Left renal pelvis (tissue), 4 donors: ENCODE results near the gene PRDX3. TPM values are rescaled to one million over a fixed set of nuclear protein-coding genes. Genes with fewer than 3 reads are reported as not detected.
A peak's percentile ranks its signal among the peaks of the same experiment; 100 is the strongest.
"Not testable (repeated sequence)": the region's sequence is repeated elsewhere in the genome, so short reads cannot be mapped to it uniquely, and the experiment has no call there.

Experiments used
- DNase-seq, 4 donors: peaks; one replicate each; pipeline ENCODE4 v3.0.0-alpha.2; 2013; ENCODE audit warnings: low read depth in 4 of 4, low spot score in 3 of 4
- polyA plus RNA-seq, 4 donors: library from polyadenylated mRNA; unstranded; fragments of 120-200 nt; gene quantifications; one replicate each; pipeline ENCODE4 v1.2.1, GENCODE V29; 2013; ENCODE audit not compliant: insufficient read length in 4 of 4

PRDX3 gene
- polyA plus RNA-seq, 4 donors = 166 to 290 (median 276) TPM

DNA sequence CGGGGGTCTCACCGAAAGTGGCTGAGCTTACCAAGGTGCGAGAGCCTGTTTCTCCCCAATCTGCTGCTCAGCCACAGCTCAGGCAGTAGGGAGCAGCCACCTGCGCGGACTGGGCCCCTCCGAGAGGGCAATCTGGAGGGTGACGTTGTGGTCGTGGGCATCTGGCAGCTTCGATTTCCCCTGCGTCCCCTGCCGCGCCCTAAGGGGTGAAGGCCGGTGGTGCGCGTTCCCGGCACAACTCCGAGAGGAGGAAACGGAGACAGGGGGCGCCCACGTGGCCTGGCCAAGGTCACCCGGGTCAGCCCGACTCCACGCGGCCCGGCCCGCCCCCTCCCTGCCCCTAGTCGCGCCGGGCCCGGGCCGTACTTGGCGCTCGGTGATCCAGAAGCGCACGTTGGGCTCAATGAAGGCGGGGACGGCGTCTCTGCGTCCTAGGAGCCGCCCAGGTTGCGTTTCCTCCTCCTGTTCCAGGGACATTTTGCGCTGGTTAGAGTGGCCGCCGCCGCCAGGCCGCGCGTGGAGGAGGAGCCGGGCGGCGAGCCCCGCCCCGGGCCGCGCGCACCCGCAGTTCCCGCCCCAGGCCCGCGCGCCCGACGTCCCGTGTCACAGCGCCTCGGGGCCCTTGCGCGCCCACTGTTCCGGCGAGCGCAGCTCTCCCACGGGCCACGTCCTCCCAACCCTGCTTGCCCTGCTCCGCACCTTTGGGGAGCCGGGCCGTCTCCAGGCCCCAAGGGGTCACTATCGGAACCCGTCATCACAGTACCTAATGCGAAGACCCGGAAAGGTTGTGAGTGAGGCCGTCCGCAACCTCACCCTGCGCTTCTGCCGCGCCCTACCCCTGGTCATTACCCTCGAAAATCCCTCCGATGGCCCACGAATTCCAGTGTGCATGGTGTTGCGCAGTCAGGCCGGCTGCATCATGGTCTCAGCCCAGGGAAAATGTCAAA lies 13.2 kb downstream of the PRDX3 start, which contains the start of gene SFXN4:
Gene SFXN4, minus strand, starts transcription at position 544 of the 947 bp plus-strand sequence. Its CDS starts 67 bp downstream, at position 477.
- peak in 3 of 4 donors; percentile 19 to 52 (median 51) for DNase-seq

DNA sequence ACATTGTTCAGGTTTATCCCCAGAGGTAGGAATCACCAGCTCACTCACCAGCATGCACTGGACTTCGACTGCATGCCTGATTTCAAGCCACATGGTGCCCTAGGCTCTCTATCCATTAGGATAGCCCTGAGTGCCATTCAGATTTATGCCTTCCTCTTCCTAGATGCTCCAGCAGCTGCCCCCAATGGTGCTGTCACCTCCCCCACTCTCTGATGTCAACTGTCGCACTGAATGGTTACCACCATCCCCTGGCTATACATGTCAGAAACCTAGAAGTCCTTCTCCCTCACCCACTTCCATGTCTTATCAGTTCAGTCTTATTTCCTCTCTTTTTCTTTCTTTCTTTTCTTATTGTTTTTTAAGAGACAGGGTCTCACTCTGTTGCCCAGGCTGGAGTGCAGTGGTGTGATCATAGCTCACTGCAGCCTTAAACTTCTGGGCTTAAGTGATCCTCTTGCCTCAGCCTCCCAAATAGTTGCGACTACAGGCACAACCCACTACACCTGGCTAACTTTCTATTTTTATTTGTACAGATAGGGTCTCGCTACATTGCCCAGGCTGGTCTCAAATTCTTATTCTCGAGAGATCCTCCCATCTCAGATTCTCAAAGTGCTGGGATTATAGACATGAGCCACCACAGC lies 16.0 kb downstream of the PRDX3 start:
- no peak for DNase-seq

DNA sequence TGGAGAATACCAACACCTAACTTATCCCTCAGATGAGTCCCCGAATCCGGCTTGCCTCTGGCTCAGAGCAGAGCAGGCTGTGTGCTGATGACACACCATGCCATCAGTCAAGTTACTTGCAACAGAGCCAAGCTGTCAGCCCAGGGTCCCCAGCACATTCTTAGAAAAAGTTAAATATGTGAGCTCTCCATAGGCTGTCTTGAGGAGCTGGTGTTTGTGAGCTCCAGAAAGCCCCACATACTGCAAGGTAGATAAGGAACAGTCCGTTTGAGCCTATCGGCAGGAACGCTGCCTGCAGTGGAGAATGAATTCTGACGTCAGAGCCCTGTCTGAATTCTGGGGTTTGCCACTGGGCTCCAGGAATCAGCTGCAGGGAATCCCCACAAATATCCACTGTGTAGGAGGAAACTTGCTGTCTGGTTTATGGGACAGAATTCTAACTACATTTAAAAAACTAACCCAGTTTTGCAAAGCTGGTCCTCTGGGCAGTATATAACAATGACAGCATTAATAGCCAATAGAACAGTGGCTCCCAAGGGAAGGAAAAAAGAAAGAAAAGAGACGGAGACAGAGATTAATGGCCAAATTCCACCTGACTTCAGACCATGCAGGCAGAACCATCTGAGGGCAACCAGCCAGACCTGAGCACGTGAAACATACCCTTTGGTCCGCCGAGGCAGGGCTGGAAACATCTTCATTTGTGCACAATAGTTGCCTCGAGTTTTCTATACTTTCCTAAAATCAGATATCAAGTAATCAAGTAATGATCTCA lies 16.7 kb downstream of the PRDX3 start:
- no peak for DNase-seq

DNA sequence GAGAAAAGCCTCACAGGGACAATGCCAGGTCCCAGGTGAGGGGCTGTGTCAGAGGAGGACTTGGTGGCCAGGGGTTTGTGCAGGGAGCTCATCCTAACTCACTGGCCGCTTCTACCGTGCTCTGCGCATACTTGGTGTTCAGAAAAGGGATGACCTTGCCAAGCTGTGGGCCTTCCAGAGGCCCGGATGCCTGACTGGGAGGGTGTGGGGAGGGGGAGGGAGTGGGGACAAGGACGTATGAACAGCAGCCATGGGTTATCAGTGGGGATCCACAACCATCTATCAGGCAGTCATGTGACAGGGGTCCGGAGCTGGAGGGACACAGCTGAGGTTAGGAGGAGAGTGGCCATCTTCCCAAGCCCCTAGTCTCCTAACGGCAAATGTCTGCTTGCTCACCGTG lies 19.3 kb downstream of the PRDX3 start:
- DNase-seq = no peak

DNA sequence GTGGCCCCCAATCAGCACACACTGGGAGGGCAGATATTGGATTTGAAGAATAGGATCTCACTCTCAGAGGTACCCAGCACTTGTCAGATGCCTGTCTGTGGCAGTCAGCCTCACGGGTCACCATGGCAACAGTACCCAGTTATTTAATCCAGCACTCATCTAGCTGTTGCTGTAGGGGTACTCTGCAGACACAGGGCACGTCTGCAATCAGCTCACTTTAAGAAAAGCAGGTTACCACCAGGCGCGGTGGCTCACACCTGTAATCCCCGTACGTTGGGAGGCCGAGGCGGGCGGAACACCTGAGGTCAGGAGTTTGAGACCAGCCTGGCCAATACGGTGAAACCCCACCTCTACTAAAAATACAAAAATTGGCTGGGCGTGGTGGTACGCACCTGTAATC lies 25.0 kb downstream of the PRDX3 start:
- DNase-seq = no peak

DNA sequence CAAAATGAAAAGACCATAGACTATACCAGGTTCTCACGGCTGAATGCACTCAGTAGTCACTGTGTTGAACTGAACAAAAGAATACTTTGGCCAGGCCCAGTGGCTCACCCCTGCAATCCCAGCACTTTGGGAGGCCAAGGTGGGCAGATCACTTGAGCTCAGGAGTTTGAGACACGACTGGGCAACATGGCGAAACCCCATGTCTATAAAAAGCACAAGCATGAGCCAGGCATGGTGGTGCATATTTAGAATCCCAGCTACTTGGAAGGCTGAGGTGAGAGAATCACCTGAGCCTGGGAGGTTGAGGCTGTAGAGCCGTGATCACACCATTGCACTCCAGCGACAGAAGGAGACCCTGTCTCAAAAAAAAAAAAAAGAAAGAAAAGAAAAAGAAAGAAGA lies 25.6 kb downstream of the PRDX3 start:
- DNase-seq = no peak

DNA sequence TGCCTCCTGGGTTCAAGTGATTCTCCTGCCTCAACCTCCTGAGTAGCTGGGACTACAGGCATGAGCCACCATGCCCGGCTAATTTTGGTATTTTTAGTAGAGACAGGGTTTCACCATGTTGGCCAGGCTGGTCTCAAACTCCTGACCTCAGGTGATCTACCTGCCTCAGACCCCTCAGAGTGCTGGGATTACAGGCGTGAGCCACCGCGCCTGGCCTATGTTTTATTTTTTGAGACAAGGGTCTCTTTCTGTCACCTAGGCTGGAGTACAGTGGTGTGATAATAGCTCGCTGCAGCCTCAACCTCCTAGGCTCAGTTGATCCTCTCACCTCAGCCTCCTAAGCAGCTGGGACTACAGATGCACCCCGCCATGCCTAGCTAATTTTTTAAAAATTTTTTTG lies 27.0 kb downstream of the PRDX3 start:
- not testable (repeated sequence) for DNase-seq

DNA sequence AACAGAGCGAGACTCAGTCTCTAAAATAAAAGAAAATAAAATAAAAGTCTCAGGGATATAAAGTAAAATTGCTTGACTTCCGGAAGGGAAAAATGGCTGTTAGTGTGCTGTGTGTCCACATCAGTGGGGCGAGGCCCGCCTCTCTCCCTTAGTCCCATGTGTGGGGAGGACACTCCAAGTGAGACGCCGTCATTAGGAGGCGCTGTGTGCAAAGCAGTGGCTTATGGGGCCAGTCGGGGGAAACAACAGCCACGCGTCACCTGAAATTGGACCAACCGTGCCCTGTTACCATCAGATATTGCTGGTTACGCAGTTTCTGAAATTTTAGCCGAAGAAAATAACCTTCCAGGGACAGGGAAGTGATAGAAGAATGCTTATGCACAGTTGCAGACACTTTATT lies 28.9 kb downstream of the PRDX3 start:
- no peak for DNase-seq

DNA sequence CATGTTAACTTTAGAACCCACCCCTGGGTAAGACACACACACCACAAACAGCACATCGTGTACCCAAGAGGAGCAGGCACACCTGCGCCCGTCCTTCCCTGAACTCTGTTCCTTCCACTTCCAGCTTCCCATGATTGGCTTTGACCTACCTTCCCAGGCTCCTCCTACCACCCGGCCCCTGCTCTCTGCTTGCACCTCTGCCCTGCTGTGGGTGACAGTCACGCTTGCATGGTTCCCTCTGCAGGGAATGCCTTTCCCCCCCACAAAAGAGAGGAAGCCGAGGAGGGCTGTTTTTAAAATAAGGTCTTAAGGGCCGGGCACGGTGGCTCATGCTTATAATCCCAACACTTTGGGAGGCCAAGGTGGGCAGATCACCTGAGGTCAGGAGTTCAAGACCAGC lies 29.5 kb downstream of the PRDX3 start:
- DNase-seq = no peak

DNA sequence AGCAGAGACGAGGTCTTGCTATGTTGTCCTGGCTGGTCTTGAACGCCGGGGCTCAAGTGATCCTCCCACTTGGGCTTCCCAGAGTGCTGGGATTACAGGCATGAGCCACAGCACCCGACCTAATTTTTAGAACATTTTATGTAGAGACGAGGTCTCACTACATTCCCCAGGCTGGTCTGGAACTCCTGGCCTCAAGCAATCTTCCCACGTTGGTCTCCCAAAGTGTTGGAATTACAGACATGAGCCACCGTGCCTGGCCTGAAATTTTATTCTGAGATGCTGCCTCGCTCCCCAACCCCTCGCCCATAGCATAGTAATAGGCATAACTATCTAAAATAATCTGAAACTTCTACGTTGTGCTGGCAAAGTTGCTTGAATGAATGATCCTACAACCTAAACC lies 35.0 kb downstream of the PRDX3 start:
- DNase-seq = no peak

DNA sequence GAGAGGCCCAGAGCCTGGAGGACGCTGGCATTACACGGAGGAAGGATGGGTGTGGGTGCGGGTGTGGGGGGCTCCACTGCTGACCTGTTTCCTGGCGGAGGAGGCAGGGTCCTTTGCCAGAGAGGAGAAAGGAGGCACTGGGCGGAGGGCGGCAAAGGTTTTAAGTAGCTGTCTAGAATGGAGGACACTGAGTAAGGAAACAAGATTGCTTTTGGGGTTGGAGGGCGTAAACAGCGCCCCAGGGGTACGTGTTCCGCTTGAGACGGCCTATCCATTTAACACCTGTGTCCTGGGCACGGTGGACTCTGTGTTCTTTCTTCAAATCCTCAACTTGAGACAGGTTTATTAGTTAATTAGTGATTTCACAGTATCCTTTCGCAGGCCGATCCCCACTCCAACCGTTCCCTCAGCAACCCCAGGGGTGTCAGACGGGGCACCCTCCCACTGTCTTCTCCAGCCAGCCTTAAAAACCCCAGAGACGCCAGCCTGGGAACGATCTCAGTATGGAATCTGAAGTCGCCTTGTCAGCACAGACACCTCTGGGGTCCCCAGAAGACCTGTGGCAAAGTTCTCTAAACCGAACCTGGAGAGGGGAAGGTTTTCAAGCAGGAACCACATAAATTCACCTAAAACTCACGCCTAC lies 37.9 kb downstream of the PRDX3 start:
- no peak for DNase-seq

DNA sequence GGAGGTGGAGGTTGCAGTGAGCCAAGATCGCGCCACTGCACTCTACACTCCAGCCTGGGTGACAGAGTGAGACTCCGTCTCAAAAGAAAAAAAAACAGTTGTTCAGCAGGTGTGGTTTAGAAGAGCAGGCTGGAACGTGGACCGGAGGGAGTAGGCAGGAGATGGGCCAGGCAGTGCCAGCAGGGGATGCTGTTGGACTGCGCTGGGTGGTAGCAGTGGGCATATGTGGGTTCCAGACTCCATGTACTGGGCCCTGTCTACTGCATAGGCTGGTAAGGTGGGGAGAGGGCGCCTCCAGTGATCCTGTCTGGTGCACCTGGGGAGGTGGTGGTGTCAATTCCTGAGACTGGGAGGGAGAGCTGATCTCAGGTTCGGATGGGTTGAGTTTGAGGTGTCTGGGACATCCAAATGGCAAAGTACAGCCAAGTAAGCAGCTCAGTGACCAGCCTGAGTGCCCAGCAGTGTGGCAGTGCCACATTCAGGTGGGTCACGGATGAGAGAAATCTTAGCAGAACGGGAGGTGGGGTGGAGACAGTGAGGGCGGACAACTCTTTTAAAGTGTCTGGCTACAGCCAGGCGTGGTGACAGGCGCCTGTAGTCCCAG lies 39.0 kb downstream of the PRDX3 start:
- no peak for DNase-seq

DNA sequence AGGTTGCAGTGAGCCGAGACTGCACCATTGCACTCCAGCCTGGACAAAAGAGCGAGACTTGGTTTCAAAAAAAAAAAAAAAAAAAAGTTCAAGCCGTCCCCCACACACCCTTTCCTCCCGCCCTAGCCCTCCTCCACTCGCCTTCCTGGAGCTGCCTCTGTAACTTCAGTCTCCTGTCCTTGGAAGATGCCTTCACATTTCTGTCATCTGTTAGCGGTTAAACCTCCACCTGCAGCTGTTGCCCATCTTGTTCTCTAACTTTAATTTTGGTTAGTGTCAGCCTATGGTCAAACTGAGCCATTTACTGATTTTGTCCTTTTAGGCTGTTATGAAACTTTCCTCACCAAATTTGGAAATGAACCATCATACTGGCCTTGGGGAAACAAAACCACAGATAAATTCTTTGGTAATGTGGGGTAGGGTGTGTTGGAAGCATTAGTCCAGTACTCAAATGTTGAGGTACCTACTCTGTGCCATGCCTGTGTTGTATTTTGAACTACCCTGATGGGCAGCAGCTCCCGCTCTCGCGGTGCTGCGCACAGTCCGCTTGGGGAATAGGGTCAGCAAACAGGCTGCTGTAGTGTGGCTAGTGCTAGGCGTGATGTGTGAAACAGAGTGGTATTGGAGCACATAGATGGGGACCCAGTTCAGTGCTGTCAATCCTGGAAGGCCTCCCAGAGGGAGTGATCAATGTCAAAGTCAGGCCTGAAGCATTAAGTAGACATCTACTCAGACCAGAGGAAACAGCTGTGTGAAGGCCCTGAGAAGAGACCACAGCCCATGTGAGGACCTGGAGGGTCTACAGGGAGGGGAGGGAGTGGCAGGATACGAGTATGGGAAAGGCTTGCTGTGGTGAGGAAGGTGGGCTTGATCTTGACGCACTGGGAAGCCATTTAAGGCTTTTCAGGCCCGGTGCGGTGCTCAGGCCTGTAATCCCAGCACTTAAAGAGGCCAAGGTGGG lies 40.0 kb downstream of the PRDX3 start:
- no peak for DNase-seq

DNA sequence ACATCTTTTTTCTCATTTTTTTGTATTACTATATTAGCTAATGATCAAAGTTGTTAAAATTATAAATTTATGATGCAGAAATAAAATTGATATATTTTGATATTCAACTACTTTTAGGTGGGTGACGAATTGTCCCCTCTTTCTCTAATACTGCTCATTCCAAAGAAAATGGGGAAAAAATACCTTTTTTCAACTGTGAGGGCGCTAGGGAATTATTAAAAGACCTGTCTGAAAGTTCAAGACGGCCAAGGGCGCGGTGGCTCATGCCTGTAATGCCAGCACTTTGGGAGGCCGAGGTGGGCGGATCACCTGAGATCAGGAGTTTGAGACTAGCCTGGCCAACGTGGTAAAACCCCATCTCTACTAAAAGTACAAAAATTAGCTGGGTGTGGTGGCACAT lies 40.7 kb downstream of the PRDX3 start:
- DNase-seq = not testable (repeated sequence)

DNA sequence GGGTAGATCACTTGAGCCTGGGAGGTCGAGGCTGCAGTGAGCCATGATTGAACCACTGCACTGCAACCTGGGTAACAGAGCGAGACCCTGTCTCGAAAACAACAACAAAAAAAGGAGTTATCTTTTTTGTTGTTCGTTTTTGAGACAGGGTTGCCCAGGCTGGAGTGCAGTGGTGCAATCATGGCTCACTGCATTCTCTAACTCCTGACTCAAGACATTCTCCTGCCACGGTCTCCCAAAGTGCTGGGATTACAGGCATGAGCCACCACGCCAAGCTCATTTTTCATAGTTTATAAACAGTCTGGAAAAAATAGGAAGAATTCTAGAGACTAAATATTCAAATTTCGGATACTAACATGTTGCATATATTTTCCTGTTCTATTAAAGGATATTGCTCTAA lies 42.5 kb downstream of the PRDX3 start:
- no peak for DNase-seq

DNA sequence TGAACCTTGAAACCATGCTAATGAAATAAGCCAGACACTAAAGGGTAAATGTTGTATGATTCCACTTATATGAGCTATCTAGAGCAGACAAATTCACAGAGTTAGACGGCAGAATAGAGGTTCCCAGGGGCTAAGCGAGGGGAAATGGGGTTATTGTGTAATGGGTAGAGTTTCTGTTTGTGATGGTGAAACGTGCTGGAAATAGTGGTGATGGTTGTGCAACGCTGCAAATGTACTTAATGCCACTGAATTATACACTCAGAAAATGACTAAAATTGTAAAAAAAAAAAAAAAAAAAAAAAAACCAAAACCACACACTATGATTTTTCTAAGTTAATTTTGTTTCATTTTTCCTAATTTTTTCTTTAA lies 43.1 kb downstream of the PRDX3 start:
- no peak for DNase-seq

DNA sequence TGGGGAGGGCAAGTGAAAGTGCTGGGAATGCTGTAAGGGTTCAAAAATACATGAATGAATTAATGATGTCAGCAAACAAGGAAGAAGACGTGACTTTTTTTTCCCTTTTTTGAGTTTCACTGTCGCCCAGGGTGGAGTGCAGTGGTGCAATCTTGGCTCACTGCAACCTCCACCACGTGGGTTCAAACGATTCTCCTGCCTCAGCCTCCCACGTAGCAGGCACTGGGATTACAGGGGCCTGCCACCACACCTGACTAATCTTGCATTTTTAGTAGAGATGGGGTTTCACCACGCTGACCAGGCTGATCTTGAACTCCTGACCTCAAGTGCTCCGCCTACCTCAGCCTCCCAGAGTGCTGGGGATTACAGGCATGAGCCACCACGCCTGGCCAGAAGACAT lies 44.7 kb downstream of the PRDX3 start:
- no peak for DNase-seq

DNA sequence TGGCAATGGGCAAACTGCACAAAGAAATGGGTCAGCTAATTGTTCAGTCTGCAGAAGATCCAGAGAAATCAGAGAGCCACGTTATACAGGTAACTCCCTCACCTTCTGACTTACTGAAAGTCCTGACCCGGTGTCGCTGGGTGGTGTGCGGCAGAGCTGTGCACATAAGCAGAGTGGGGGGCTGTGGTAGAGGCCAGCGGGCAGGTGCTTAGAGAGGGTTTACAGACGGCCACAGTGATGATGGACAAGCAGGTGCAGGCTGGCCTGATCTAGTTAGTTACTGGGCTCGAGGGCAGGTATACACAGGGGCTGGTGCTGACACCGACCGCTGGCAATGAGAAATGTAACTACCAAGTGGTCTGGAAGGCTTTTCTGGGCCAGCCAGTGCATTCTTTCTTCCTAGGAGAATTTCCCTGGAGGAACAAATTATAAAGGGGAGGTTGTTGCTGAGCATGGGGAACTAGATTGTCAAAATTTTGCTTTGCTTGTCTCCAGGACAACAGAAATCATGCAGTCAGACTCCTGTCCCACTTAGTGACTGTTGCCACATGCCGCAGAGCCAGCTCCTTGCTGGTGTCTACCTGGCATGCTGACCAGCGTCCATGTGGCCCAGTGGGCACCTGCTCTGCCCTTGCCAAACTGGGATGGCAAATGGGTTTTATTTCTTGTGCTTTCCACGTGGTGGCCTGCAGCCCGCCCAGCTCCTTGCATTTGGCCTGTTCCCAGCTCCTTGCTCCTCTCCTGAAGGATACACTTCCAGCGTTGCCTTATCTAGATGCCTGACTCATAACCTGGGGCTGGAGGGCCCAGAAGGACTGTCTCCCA lies 45.9 kb downstream of the PRDX3 start:
- DNase-seq = no peak
